SU-DHL-6 (cell line): ENCODE measurements around the gene SLC16A8.
A peak's percentile ranks its signal among the peaks of the same experiment; 100 is the strongest.

Source experiments
- H2AFZ ChIP-seq: fragments of 200-600 bp; sonication (generic); 2 replicates; pipeline ENCODE4 v1.6.1; 2014; ENCODE audit warnings: low read depth, mild to moderate bottlenecking, moderate library complexity, mixed read lengths, antibody characterized with exemption, low read length; ENCODE audit not compliant: severe bottlenecking
- H3F3A ChIP-seq: fragments of 200-600 bp; shearing (Covaris generic); 2 replicates; pipeline ENCODE4 v1.6.0; 2016; ENCODE audit warnings: antibody characterized with exemption, mild to moderate bottlenecking; ENCODE audit not compliant: insufficient read depth
- H3K27ac ChIP-seq: fragments of 200-600 bp; sonication (generic); 2 replicates; pipeline ENCODE4 v1.5.1; 2016; ENCODE audit warnings: low read depth, mild to moderate bottlenecking, low read length, moderate library complexity, mixed read lengths
- H3K27me3 ChIP-seq: fragments of 200-600 bp; sonication (generic), shearing (Covaris generic); 2 replicates; pipeline ENCODE4 v1.6.0; 2014; ENCODE audit warnings: mild to moderate bottlenecking, low read length
- H3K36me3 ChIP-seq: fragments of 200-600 bp; sonication (generic); 2 replicates; pipeline ENCODE4 v1.6.1; 2014; ENCODE audit warnings: mild to moderate bottlenecking, low read length, mixed read lengths
- H3K4me2 ChIP-seq: fragments of 300-600, 200-600 bp; shearing (Covaris generic), sonication (generic); 2 replicates; pipeline ENCODE4 v1.6.0; 2014; ENCODE audit warnings: low read length, low read depth, mild to moderate bottlenecking; ENCODE audit not compliant: poor library complexity, severe bottlenecking
- H3K4me3 ChIP-seq: fragments of 200-600 bp; sonication (generic); 2 replicates; pipeline ENCODE4 v1.5.1; 2014; ENCODE audit warnings: antibody characterized with exemption, low read length, mild to moderate bottlenecking, mixed read lengths; ENCODE audit not compliant: insufficient read depth, poor library complexity, severe bottlenecking
- H3K79me2 ChIP-seq: fragments of 200-600 bp; sonication (generic); 2 replicates; pipeline ENCODE4 v1.6.1; 2014; ENCODE audit warnings: mild to moderate bottlenecking, low read length, moderate library complexity; ENCODE audit not compliant: insufficient read depth
- H3K9ac ChIP-seq: fragments of 200-600 bp; sonication (generic); 2 replicates; pipeline ENCODE4 v1.7.0; 2014; ENCODE audit warnings: mild to moderate bottlenecking, low read length
- H3K9me2 ChIP-seq: fragments of 200-600 bp; sonication (generic); replicated peaks from 2 replicates; pipeline ENCODE4 v1.6.1; 2014; ENCODE audit warnings: low read length; ENCODE audit not compliant: insufficient read depth
- H3K9me3 ChIP-seq: fragments of 200-600 bp; sonication (generic); 2 replicates; pipeline ENCODE4 v1.6.1; 2014; ENCODE audit warnings: low read length, mixed read lengths; ENCODE audit not compliant: insufficient read depth
- H4K20me1 ChIP-seq: fragments of 200-600 bp; sonication (generic); 2 replicates; pipeline ENCODE4 v1.6.1; 2014; ENCODE audit warnings: low read depth, mild to moderate bottlenecking, antibody characterized with exemption, low read length, moderate library complexity, mixed read lengths
- CTCF ChIP-seq: fragments of 200-600 bp; sonication (generic); IDR thresholded peaks from one replicate; pipeline ENCODE4 v1.5.1; 2017; ENCODE audit warnings: antibody characterized with exemption, mild to moderate bottlenecking, low read length, moderate library complexity; ENCODE audit not compliant: insufficient read depth, poor library complexity, severe bottlenecking
- EZH2phosphoT487 ChIP-seq: fragments of 200-600 bp; sonication (generic), shearing (Covaris generic); conservative IDR thresholded peaks from 2 replicates; pipeline ENCODE4 v1.6.1; 2018; ENCODE audit warnings: mild to moderate bottlenecking, antibody characterized with exemption, low read length, moderate library complexity, mixed read lengths

Gene SLC16A8

GRCh38 chr22:38115423-38116205 lies 31.6 kb upstream of the SLC16A8 start:
- Histone ChIP-seq H3K4me3 (no peak overlapping the region), H3K9ac (no peak overlapping the region), H3K9me2 (no peaks in the 10 kb centered on the region), H3K36me3 (no peaks in the 10 kb centered on the region), H3K79me2 (no peaks in the 10 kb centered on the region), H3K9me3 (no peaks in the 10 kb centered on the region), H2AFZ (no peak overlapping the region), H3F3A (no peaks in the 10 kb centered on the region), H3K27ac (no peak overlapping the region), H3K4me2 (no peak overlapping the region), H3K27me3 (no peaks in the 10 kb centered on the region), H4K20me1 (no peaks in the 10 kb centered on the region)
- no peak for TF ChIP-seq CTCF
- no peak for TF ChIP-seq EZH2phosphoT487

GRCh38 chr22:38114484-38115398 lies 30.8 kb upstream of the SLC16A8 start:
- Histone ChIP-seq H3K9me2 (no peaks in the 10 kb centered on the region), H3F3A (no peaks in the 10 kb centered on the region), H3K27me3 (no peaks in the 10 kb centered on the region), H3K9ac (no peak overlapping the region), H3K79me2 (no peaks in the 10 kb centered on the region), H3K9me3 (no peaks in the 10 kb centered on the region), H2AFZ (no peak overlapping the region), H3K4me3 (no peak overlapping the region), H3K27ac (no peak overlapping the region), H3K36me3 (no peaks in the 10 kb centered on the region), H4K20me1 (no peaks in the 10 kb centered on the region), H3K4me2 (no peak overlapping the region)
- TF ChIP-seq EZH2phosphoT487 (no peak), CTCF (peak; percentile 91)

- Histone ChIP-seq H3F3A (no peaks in the 10 kb centered on the region), H3K4me2 (no peak overlapping the region), H3K9me3 (no peaks in the 10 kb centered on the region), H3K9me2 (no peaks in the 10 kb centered on the region), H4K20me1 (no peaks in the 10 kb centered on the region), H2AFZ (no peak overlapping the region), H3K9ac (no peak overlapping the region), H3K27ac (no peak overlapping the region), H3K36me3 (no peaks in the 10 kb centered on the region), H3K27me3 (no peaks in the 10 kb centered on the region), H3K79me2 (no peaks in the 10 kb centered on the region), H3K4me3 (no peak overlapping the region)
- TF ChIP-seq EZH2phosphoT487 = no peak
- no peak for TF ChIP-seq CTCF
Observed at GRCh38 chr22:38112381-38112780, 28.4 kb upstream of the SLC16A8 start.
